Stimulated activated CD8-positive, alpha-beta memory T cell treated with anti-CD3 and anti-CD28 coated beads, Interleukin-4, amount 100 ng/mL, for 1 hour (primary cell): ENCODE data around the gene FYB1.

Source experiments
- DNase-seq, 2 donors: peaks; one replicate each; pipeline ENCODE4 v3.0.0-alpha.2; 2020; ENCODE audit warnings: low read depth in 2 of 2, low spot score in 1 of 2

Gene FYB1

GRCh38 chr5:39058178-39058921, 161.0 kb downstream of the FYB1 start:
- DNase-seq: no peak

- no peak for DNase-seq
Measured at GRCh38 chr5:39057734-39058133, 161.6 kb downstream of the FYB1 start.

- DNase-seq: no peak
Measured at GRCh38 chr5:39055768-39056398, 163.5 kb downstream of the FYB1 start.
